ENCODE measurements around the gene ERFE.

- no peak for TF ChIP-seq E2F4 (CRISPR knock-in tag; IDR thresholded peaks at IDR 0.05; ENCODE audit: low read depth)
- no peak for TF ChIP-seq POLR2A (conservative IDR thresholded peaks at IDR 0.05)
These were observed 27.8 kb upstream of the ERFE start for GRCh38 chr2:238130696-238131628.

Data from K562 (cell line).